BLaER1 treated with 17β-estradiol and CSF1 and Interleukin-3, amounts not matched to agents 10 nM and 100 nM (cell line): ENCODE data around the gene GPRC5A.

Source experiments
- H3K27ac ChIP-seq, 11 experiments: shearing (Covaris generic); formaldehyde crosslinking; 2 replicates each; pipeline ENCODE4 v1.8.1; 2022
- H3K27me3 ChIP-seq, 11 experiments: shearing (Covaris generic); formaldehyde crosslinking; 2 replicates each; pipeline ENCODE4 v1.8.1; 2022
- H3K36me3 ChIP-seq, 11 experiments: shearing (Covaris generic); formaldehyde crosslinking; 2 replicates each; pipeline ENCODE4 v1.8.1; 2022
- H3K4me1 ChIP-seq, 10 experiments: shearing (Covaris generic); formaldehyde crosslinking; 2 replicates each; pipeline ENCODE4 v1.8.1; 2022
- H3K4me2 ChIP-seq, 11 experiments: shearing (Covaris generic); formaldehyde crosslinking; 2 replicates each; pipeline ENCODE4 v1.8.1; 2022
- H3K4me3 ChIP-seq, 10 experiments: shearing (Covaris generic); formaldehyde crosslinking; 2 replicates each; pipeline ENCODE4 v1.8.1; 2022
- H3K9ac ChIP-seq, 11 experiments: shearing (Covaris generic); formaldehyde crosslinking; 2 replicates each; pipeline ENCODE4 v1.8.1; 2022
- H3K9me3 ChIP-seq, 11 experiments: shearing (Covaris generic); formaldehyde crosslinking; replicated peaks in 1 of 11; 2 replicates each; pipeline ENCODE4 v1.8.1; 2022
- H4K20me1 ChIP-seq, 11 experiments: shearing (Covaris generic); formaldehyde crosslinking; 2 replicates each; pipeline ENCODE4 v1.8.1; 2022
- Cebpa-rat ChIP-seq, 11 experiments: shearing (Covaris generic); IDR thresholded peaks; 2 replicates each; pipeline ENCODE4 v1.8.1; 2022

GPRC5A gene

DNA sequence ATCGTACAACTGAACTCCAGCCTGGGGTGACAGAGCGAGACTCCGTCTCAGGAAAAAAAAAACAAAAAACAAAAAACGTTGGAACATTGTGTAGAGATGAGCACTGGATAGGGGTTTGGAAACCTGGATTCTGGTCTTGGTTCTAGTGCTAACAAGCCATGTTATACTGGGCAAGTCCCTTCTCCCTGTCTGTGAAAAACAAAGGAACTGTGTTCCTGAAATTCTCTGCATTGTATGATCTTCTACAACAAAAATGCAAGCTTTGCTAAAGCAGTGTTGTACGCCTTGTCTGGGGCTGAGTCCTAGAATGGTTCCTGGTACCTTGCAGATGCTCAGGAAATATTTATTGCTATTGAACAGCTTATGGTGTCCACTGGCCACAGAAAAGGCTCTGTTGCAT, 47.2 kb downstream of the GPRC5A start:
- no peaks in the 10 kb centered on the region for H3K27me3 ChIP-seq
- H3K36me3 ChIP-seq, result no peaks in the 10 kb centered on the region
- TF ChIP-seq Cebpa-rat (IDR thresholded peaks at IDR 0.05), result no peak
- no peak overlapping the region for H3K4me3 ChIP-seq
- H3K4me1 ChIP-seq, result no peaks in the 10 kb centered on the region
- H4K20me1 ChIP-seq, result no peaks in the 10 kb centered on the region
- H3K9me3 ChIP-seq, result no peaks in the 10 kb centered on the region
- no peak overlapping the region for H3K27ac ChIP-seq
- no peak overlapping the region for H3K4me2 ChIP-seq
- no peak overlapping the region for H3K9ac ChIP-seq

GRCh38 chr12:12939888-12940287, 48.5 kb downstream of the GPRC5A start:
- Histone ChIP-seq H4K20me1 (no peaks in the 10 kb centered on the region), H3K4me2 (no peak overlapping the region), H3K4me1 (no peaks in the 10 kb centered on the region), H3K27me3 (no peaks in the 10 kb centered on the region), H3K9me3 (no peaks in the 10 kb centered on the region), H3K36me3 (no peaks in the 10 kb centered on the region), H3K4me3 (no peak overlapping the region), H3K9ac (no peak overlapping the region), H3K27ac (no peak overlapping the region)
- no peak for TF ChIP-seq Cebpa-rat (IDR thresholded peaks at IDR 0.05)

DNA sequence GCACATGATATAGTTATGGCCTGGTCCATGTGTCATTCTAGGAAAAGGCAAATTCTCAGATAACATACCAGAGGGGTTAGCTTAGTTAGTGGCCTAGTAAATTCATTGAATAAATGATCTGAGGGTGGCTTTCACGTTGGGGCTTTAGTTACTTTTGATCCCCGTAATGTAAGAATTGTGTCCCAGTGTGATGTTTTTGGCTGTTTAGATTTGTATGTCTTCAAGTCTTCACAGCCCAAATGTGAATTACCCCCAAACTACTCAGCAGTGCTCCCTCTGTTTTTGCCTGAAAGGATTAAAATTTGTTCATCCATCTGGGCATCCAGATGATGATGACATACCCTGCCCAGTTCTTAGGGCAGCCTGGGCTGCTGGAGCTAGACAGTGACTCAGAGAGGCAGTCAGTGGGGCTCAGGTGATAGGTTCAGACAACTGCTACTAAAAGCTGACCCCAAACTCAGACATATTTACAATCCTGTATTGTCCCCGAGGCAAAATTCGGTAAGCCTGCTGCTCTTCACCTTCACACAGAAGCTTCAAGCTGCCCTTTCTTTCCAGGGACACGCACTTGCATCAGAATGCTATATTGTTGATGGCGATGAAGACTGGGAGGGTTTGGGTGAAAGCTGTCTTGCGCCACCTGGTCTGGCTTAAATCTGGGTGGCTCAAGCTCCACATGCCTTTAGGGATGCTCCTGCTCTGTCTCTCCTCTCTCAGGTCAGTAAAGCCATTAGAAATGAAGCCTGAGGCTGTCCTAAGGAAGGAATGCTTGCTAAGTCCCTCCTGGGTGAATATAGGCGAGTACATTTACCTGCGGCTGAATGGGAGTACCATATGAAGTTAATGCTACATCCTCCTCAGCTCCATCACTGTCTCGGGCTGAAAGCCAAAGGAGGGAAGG, 50.3 kb downstream of the GPRC5A start:
- TF ChIP-seq Cebpa-rat (IDR thresholded peaks at IDR 0.05), result no peak
- H3K36me3 ChIP-seq, result no peaks in the 10 kb centered on the region

DNA sequence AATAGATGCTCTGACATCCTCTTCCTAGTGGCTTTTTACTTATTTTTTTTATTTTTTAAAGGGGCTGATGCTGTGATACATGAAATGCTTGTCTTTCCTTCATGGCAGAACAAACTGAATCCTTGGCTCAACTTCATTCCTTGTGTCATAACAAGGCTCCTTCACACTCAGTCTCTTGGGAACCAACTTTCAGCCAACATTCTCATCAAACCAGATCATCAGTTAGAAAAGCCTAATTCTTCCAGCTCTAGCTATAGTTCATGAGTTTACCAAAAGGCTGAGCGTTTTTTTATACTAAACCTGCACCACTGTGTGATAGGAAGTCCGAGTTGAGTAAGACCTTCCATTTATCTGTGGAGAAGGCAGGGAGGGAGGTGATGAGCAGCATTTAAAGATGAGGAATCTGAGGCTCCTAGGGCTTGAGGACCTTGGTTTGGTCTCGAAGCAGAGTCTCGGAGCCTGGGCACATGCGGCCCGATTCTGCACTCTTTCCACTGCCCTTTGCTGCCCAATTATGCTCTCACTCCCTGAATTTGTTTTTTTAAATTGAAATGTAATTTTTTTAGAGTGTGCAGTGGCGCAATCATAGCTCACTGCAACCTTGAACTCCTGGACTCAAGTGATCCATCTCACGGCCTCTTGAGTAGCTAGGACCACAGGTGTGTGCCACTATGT, 52.4 kb downstream of the GPRC5A start:
- Histone ChIP-seq H3K9ac (no peak overlapping the region), H4K20me1 (no peaks in the 10 kb centered on the region), H3K4me2 (no peak overlapping the region), H3K4me1 (no peaks in the 10 kb centered on the region), H3K27me3 (no peaks in the 10 kb centered on the region), H3K9me3 (no peaks in the 10 kb centered on the region), H3K36me3 (no peaks in the 10 kb centered on the region), H3K4me3 (no peak overlapping the region), H3K27ac (no peak overlapping the region)
- no peak for TF ChIP-seq Cebpa-rat (IDR thresholded peaks at IDR 0.05)

More for the DNA sequence above, 50.3 kb downstream of the GPRC5A start:
- Histone ChIP-seq H3K9ac (no peak overlapping the region), H3K4me2 (no peak overlapping the region), H3K27me3 (no peaks in the 10 kb centered on the region), H3K4me3 (no peak overlapping the region), H3K9me3 (no peaks in the 10 kb centered on the region), H4K20me1 (no peaks in the 10 kb centered on the region), H3K4me1 (no peaks in the 10 kb centered on the region), H3K27ac (no peak overlapping the region)

DNA sequence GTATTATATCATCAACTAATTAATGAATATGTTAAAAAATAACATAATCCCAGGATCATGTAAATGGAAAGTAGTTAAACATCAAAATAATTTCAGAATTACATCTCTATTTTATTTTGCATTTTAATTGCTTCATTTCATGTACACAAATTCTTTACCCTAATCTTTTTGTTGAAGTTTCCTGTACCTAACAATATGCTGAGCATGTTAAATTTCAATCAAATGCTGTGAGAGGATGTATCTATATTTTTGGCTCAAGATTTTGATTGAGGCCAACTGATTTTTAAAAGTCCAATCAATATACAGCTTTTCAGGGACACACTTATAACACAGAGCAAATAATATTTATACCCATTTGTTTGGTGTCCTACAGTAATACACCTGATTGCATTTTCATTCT, 54.2 kb downstream of the GPRC5A start:
- Histone ChIP-seq H4K20me1 (no peaks in the 10 kb centered on the region), H3K9ac (no peak overlapping the region), H3K27ac (no peak overlapping the region), H3K4me2 (no peak overlapping the region), H3K36me3 (no peaks in the 10 kb centered on the region), H3K4me3 (no peak overlapping the region), H3K4me1 (no peaks in the 10 kb centered on the region), H3K27me3 (no peaks in the 10 kb centered on the region), H3K9me3 (no peaks in the 10 kb centered on the region)
- no peak for TF ChIP-seq Cebpa-rat (IDR thresholded peaks at IDR 0.05)

DNA sequence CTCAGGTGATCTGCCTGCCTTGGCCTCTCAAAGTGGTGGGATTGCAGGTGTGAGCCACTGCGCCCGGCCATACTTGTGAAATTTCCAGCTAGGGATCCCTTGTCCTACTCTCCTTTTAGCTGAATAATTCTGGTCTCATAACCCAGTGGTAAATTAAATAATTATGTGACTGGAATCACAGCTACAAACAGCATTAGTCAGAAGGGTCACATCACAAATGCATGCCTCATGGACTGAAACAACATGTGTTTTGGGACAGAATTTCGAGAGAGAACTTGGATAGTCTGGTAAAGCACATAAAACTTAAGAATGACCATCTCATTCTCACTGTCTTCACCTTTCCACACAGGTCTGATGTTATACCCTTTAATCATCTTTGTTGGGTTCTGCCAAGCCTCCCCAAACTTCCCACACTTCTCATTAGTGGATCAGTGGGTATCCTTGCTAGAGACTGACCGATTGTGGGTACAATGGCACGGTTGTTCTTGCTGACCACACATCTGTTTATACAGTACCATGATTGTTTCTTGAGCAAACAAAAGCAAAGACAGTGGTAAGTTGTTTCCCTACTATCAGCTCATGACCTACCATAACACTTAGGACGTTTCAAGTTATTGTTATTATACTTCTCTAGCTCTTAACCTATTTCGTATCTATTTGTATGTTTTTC, 55.5 kb downstream of the GPRC5A start:
- Histone ChIP-seq H3K4me3 (no peak overlapping the region), H3K36me3 (no peaks in the 10 kb centered on the region), H3K4me2 (no peak overlapping the region), H4K20me1 (no peaks in the 10 kb centered on the region), H3K4me1 (no peaks in the 10 kb centered on the region), H3K9me3 (no peaks in the 10 kb centered on the region), H3K27ac (no peak overlapping the region), H3K9ac (no peak overlapping the region), H3K27me3 (no peaks in the 10 kb centered on the region)
- no peak for TF ChIP-seq Cebpa-rat (IDR thresholded peaks at IDR 0.05)

DNA sequence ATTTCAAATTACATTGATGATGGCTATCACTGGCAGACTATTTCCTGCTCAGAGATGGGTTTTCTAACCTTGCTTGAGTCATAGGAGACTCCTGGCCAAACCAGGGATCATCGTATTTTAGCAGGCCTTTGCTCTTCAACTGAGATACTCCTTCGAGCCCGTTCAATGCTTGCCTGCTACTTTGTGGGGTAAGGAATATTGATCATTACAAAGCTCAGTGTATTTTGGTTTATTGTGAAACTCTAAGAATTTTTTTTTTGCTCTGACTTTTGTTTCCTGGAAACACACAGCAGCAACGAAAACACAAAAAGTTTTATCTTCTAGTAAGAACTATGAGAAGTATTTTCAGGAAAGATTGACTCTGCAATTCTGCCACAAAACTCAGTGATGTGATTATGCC, 56.5 kb downstream of the GPRC5A start:
- no peaks in the 10 kb centered on the region for H3K4me1 ChIP-seq
- H3K27me3 ChIP-seq, result no peaks in the 10 kb centered on the region
- no peak overlapping the region for H3K27ac ChIP-seq
- no peak overlapping the region for H3K4me3 ChIP-seq
- no peaks in the 10 kb centered on the region for H4K20me1 ChIP-seq
- H3K9me3 ChIP-seq, result no peaks in the 10 kb centered on the region
- H3K4me2 ChIP-seq, result no peak overlapping the region
- H3K9ac ChIP-seq, result no peak overlapping the region
- no peak for TF ChIP-seq Cebpa-rat (IDR thresholded peaks at IDR 0.05)
- H3K36me3 ChIP-seq, result no peaks in the 10 kb centered on the region

DNA sequence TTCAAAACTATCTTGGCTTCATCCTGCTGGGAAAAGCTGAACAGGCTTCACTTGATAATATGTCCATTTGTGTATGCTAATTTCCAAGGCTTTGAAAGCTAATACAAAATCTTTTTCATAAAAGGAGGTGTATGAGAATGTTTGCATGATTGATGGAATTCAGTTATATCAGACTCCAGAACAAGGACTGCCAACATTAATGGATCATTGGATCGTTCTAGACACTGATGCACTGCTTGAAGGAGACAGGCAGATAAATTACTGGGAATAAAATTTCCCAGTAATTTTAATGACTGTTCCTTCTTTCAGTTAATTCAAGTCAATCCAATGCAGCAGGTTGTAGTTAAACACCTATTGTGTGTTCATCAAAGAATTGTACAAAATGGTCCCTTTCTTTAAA, 60.1 kb downstream of the GPRC5A start:
- Histone ChIP-seq H3K4me3 (no peak overlapping the region), H3K27ac (no peak overlapping the region), H3K27me3 (no peaks in the 10 kb centered on the region), H3K9ac (no peak overlapping the region), H3K4me2 (no peak overlapping the region), H3K4me1 (no peaks in the 10 kb centered on the region), H3K36me3 (no peaks in the 10 kb centered on the region), H4K20me1 (no peaks in the 10 kb centered on the region), H3K9me3 (no peaks in the 10 kb centered on the region)
- TF ChIP-seq Cebpa-rat (IDR thresholded peaks at IDR 0.05), result no peak

DNA sequence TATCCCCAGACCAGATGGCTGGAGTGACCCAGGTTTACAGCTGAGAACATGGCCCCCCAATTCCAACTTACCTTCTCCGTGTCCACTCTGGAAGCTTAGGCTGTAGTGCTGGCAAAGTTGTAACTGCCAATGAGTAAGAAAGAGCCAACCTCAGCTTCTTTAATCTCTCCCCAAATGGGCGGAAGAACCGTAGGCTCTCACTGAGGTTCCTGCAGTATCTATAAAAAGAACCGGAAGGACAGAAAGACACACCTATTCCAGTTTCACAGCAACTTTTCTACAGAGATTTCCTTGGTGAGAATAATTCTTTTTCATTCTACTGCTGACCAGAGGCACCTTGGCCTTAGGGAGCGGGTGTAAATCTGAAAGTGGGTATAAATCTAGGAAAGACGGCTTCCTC, 60.7 kb downstream of the GPRC5A start, which contains the start of gene GPRC5D:
Gene GPRC5D (minus strand): TSS at position 135 of the 400 bp plus-strand sequence. CDS start 1,786 bp downstream, outside the sequence.
- H3K9me3 ChIP-seq, result no peaks in the 10 kb centered on the region
- no peaks in the 10 kb centered on the region for H3K27me3 ChIP-seq
- H3K27ac ChIP-seq, result no peak within 1 kb of the TSS
- no peaks in the 10 kb centered on the region for H4K20me1 ChIP-seq
- H3K9ac ChIP-seq, result no peak within 1 kb of the TSS
- no peak within 1 kb of the TSS for H3K4me2 ChIP-seq
- H3K4me3 ChIP-seq, result no peak within 1 kb of the TSS
- no peaks in the 10 kb centered on the region for H3K4me1 ChIP-seq
- no peak for TF ChIP-seq Cebpa-rat (IDR thresholded peaks at IDR 0.05)
- H3K36me3 ChIP-seq, result no peaks in the 10 kb centered on the region
